NCI-H1436 treated with DMSO at 0.1 percent for 48 hours (cell line): ENCODE data around the gene GRSF1.
"Not testable (repeated sequence)": the region's sequence is repeated elsewhere in the genome, so short reads cannot be mapped to it uniquely, and the experiment has no call there.

Experiments used
- DNase-seq: peaks from one replicate; lab custom pipeline; 2025; lab: John Stamatoyannopoulos, UW

The GRSF1 gene

GRCh38 chr4:70833675-70834074 lies 6.0 kb downstream of the GRSF1 start:
- DNase-seq: no peak

- no peak for DNase-seq
Measured at GRCh38 chr4:70831293-70831692, 8.4 kb downstream of the GRSF1 start.

GRCh38 chr4:70830054-70830453 lies 9.6 kb downstream of the GRSF1 start:
- no peak for DNase-seq

GRCh38 chr4:70829492-70829891 lies 10.2 kb downstream of the GRSF1 start:
- DNase-seq: no peak

- no peak for DNase-seq
Measured at GRCh38 chr4:70829015-70829414, 10.7 kb downstream of the GRSF1 start.

GRCh38 chr4:70818921-70819320 lies 20.8 kb downstream of the GRSF1 start:
- no peak for DNase-seq

GRCh38 chr4:70818173-70818855 lies 21.4 kb downstream of the GRSF1 start:
- DNase-seq: no peak

GRCh38 chr4:70816894-70817293 lies 22.8 kb downstream of the GRSF1 start:
- no peak for DNase-seq

- DNase-seq: no peak
Measured at GRCh38 chr4:70815370-70815769, 24.3 kb downstream of the GRSF1 start.

GRCh38 chr4:70808151-70808550 lies 31.5 kb downstream of the GRSF1 start:
- DNase-seq: no peak

- no peak for DNase-seq
Measured at GRCh38 chr4:70802928-70803580, 36.6 kb downstream of the GRSF1 start.

- no peak for DNase-seq
Measured at GRCh38 chr4:70801265-70801809, 38.4 kb downstream of the GRSF1 start.

GRCh38 chr4:70793626-70794025 lies 46.1 kb downstream of the GRSF1 start:
- DNase-seq: no peak

- no peak for DNase-seq
Measured at GRCh38 chr4:70788733-70789132, 51.0 kb downstream of the GRSF1 start.

GRCh38 chr4:70787496-70787895 lies 52.2 kb downstream of the GRSF1 start:
- DNase-seq: no peak

- DNase-seq: no peak
Measured at GRCh38 chr4:70783096-70783495, 56.6 kb downstream of the GRSF1 start.

GRCh38 chr4:70778888-70779422 lies 60.7 kb downstream of the GRSF1 start:
- no peak for DNase-seq

- no peak for DNase-seq
Measured at GRCh38 chr4:70772929-70773555, 66.6 kb downstream of the GRSF1 start.

- DNase-seq: not testable (repeated sequence)
Measured at GRCh38 chr4:70769396-70769795, 70.3 kb downstream of the GRSF1 start.

- DNase-seq: no peak
Measured at GRCh38 chr4:70768301-70768948, 71.3 kb downstream of the GRSF1 start.
